Muscle of arm (tissue), 14 donors: ENCODE measurements around the gene SLC25A11. TPM values are rescaled to one million over a fixed set of nuclear protein-coding genes. Genes with fewer than 3 reads are reported as not detected.

Experiments
- DNase-seq: peaks from one replicate; pipeline ENCODE4 v3.0.0-alpha.2; 2013
- long read RNA-seq, 11 donors: transcript quantifications; one replicate each; lab custom pipeline, GENCODE V29; 2026
- polyA plus RNA-seq, 12 donors: library from polyadenylated mRNA; unstranded; fragments of 120-200 nt; gene quantifications; one replicate each; pipeline ENCODE4 v1.2.1, GENCODE V29; 2013; ENCODE audit not compliant: insufficient read length in 12 of 12

Gene SLC25A11
- 10 to 100 TPM in 11 of 12 donors, not detected in 1; 36.3 to 58.0 (median 46.4) TPM for polyA plus RNA-seq
- long read RNA-seq, donor 1, transcript SLC25A11-201 (8 exons, 1,897 nt) = major isoform, 27 of 32 reads
- long read RNA-seq, donor 1, transcript SLC25A11-204 (6 exons, 2,176 nt) = minor isoform, 5 of 32 reads
- long read RNA-seq, donor 1, partial matches to known transcripts = 0 of 32 reads
- long read RNA-seq, donor 1, other reads (novel, unspliced or antisense) = 0 of 32 reads
- long read RNA-seq, donor 2, transcript SLC25A11-201 (8 exons, 1,897 nt) = major isoform, 40 of 97 reads
- long read RNA-seq, donor 2, partial matches to known transcripts = 53 of 97 reads
- long read RNA-seq, donor 2, other reads (novel, unspliced or antisense) = 0 of 97 reads
- long read RNA-seq, donor 3, transcript SLC25A11-201 (8 exons, 1,897 nt) = major isoform, 15 of 48 reads
- long read RNA-seq, donor 3, partial matches to known transcripts = 25 of 48 reads
- long read RNA-seq, donor 3, other reads (novel, unspliced or antisense) = 5 of 48 reads
- long read RNA-seq, donor 4, transcript SLC25A11-201 (8 exons, 1,897 nt) = major isoform, 8 of 23 reads
- long read RNA-seq, donor 4, partial matches to known transcripts = 13 of 23 reads
- long read RNA-seq, donor 4, other reads (novel, unspliced or antisense) = 0 of 23 reads
- long read RNA-seq, donor 5, transcript SLC25A11-201 (8 exons, 1,897 nt) = major isoform, 44 of 55 reads
- long read RNA-seq, donor 5, partial matches to known transcripts = 5 of 55 reads
- long read RNA-seq, donor 5, other reads (novel, unspliced or antisense) = 0 of 55 reads
- long read RNA-seq, donor 6, transcript SLC25A11-201 (8 exons, 1,897 nt) = major isoform, 22 of 23 reads
- long read RNA-seq, donor 6, partial matches to known transcripts = 0 of 23 reads
- long read RNA-seq, donor 6, other reads (novel, unspliced or antisense) = 0 of 23 reads
- long read RNA-seq, donor 7, transcript SLC25A11-201 (8 exons, 1,897 nt) = major isoform, 11 of 13 reads
- long read RNA-seq, donor 7, partial matches to known transcripts = 0 of 13 reads
- long read RNA-seq, donor 7, other reads (novel, unspliced or antisense) = 0 of 13 reads
- long read RNA-seq, donor 8, transcript SLC25A11-201 (8 exons, 1,897 nt) = major isoform, 39 of 42 reads
- long read RNA-seq, donor 8, partial matches to known transcripts = 0 of 42 reads
- long read RNA-seq, donor 8, other reads (novel, unspliced or antisense) = 0 of 42 reads
- long read RNA-seq, donor 9, transcript SLC25A11-201 (8 exons, 1,897 nt) = major isoform, 20 of 21 reads
- long read RNA-seq, donor 9, partial matches to known transcripts = 0 of 21 reads
- long read RNA-seq, donor 9, other reads (novel, unspliced or antisense) = 0 of 21 reads
- long read RNA-seq, donor 10, transcript SLC25A11-201 (8 exons, 1,897 nt) = major isoform, 29 of 33 reads
- long read RNA-seq, donor 10, partial matches to known transcripts = 0 of 33 reads
- long read RNA-seq, donor 10, other reads (novel, unspliced or antisense) = 0 of 33 reads
- long read RNA-seq, donor 11, transcript SLC25A11-201 (8 exons, 1,897 nt) = major isoform, 23 of 25 reads
- long read RNA-seq, donor 11, partial matches to known transcripts = 0 of 25 reads
- long read RNA-seq, donor 11, other reads (novel, unspliced or antisense) = 0 of 25 reads

DNA sequence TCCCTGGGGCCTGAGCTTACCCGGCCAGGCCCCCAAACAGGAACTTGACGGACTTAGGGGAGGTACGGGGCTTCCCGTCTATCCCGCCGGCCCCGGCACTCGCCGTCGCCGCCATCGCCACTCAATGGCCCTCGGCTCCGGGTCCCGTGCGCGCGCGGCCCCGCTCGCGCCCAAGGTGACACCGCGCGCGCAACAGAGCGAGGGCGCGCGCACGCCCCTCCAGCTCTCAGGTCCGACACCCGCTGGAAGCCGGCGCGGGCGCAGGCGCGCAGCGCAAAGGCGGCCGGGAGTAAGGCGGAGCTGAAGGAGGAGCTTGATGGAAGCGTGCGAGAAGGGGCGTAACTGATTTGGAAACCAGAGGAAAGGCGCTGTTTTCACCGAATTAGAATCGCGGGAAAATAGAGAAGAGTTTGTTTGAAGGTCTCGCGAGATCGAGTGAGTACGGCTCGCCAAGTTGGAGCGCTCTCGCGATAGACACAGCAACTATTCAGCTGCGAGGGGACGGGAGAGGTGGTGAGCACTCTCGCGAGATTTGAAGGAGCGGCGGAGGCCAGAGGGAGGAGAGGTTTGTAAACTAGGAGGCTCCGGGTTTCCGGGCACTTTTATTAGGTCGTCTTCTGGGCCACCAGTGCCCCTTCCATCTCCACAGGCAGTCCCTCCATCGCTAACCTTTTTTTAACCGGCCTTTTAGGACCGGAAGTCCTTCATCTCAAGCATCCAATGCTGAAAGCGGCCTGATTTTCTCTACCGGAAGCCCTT is at the start of gene SLC25A11, which contains the start of gene RNF167:
Gene SLC25A11 (minus strand): TSS at position 251 of the 759 bp plus-strand sequence. CDS start 136 bp downstream, at position 115.
Gene RNF167 (plus strand): TSS at position 473 of the 759 bp plus-strand sequence. CDS start 642 bp downstream, outside the sequence.
- DNase-seq = peak; percentile 100

DNA sequence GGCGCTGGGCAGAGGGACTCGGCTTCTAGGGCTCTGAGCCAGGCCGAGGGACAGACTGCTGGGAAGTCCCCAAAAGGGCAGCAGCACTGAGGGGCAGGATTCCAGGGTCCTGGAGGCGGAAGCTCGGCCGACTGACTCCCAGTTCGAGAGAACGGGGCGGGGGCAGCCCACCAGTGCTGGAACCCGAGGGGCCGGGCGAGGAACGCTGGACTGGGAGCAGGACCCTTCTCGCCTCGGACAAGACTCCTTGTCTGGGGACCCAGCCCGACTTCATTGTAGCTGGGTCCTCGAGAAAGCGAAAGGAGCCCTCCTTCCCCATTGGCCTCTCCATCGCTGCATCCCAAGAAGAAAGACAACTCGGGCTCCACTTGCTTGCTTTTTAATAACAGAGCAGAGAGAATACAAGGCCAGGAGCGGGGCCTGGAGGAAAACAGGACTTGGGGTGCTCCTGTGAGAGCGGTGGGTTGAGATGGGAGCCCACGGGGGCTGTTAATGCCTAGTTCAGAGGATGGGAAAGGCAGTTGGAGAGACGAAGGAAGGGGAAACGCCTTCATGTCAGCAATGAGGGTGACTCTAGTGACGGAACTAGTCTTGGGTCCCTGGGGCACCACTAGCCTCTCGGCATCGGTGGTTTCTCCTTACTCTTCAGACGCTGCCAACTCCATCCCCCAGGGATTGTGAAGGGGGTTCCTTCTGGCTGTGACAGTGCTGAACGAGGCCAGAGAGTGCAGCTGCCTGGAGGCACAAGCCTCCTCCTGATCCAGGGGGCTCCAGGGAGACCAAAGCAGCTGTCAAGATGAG is 48.1 kb upstream of the SLC25A11 start:
- peak; percentile 45 for DNase-seq

GRCh38 chr17:4986951-4987766 is 47.3 kb upstream of the SLC25A11 start, which contains the start of gene CAMTA2:
CAMTA2 (minus strand) TSS chr17:4987675; CDS start chr17:4986222, 1,453 bp downstream.
- DNase-seq = peak; percentile 84

DNA sequence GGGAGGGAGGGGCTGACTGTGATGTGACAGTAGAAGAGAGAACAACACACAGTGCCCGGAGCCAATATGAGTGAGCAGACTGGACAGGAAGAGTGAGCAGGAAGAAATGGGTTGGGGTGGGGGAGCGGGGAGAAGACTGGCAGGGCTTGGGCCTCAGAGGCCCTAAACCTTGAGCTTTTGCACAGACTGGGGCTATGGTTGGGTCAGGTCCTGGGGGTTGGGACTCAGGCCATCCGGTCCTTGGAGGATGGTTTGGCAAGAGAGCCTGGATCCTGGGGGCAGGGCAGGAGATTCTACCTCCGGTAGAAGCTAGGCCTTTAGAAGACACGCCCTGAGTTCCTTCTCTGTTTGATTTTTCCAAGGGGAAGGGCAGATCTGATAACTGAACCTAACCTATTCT is 46.6 kb upstream of the SLC25A11 start:
- DNase-seq = no peak

- no peak for DNase-seq
Measured at GRCh38 chr17:4982305-4982704, 42.5 kb upstream of the SLC25A11 start.

- DNase-seq = peak; percentile 67
Measured at GRCh38 chr17:4980644-4981216, 40.9 kb upstream of the SLC25A11 start.

DNA sequence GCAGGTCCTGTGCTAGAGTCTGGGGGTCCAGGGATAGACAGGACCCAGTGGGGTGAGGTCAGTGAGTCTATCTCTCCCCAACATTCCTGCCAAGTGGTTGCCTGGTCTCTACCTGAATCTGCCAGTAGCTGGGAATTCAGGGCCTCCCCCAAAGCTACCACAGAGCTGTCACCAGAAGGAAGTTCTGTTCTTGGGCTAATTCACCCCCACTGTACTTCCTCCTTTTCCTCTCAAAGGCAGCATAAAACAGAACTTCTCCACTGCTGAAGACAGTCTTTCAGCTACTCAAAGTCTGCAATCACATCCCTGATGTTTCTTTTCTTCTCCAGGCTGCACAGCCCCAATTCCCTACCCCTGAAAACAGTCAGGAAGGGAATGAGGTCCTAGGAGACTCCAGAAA is 38.9 kb upstream of the SLC25A11 start:
- no peak for DNase-seq

GRCh38 chr17:4974115-4974670 is 34.3 kb upstream of the SLC25A11 start:
- no peak for DNase-seq

- DNase-seq = no peak
Measured at GRCh38 chr17:4973256-4974114, 33.6 kb upstream of the SLC25A11 start.

DNA sequence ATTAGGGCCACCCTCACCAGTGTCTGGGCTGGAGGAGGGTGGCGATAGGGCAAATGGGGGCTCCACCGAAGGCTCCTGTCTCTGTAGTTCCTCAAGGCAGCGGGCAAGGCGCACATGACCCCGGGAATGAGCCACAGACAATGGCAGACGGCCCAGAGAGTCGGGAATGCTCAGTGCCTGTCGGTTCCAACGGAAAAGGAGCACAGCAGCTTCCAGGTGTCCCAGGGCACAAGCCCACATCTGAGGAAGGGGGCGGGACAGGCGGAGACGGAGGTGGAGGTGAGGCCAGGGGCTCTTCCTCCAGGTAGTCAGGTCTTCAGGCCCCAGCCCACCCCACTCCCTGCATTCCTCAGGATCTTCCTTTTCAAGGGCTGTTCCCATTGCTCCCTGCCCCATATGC is 32.9 kb upstream of the SLC25A11 start:
- no peak for DNase-seq

DNA sequence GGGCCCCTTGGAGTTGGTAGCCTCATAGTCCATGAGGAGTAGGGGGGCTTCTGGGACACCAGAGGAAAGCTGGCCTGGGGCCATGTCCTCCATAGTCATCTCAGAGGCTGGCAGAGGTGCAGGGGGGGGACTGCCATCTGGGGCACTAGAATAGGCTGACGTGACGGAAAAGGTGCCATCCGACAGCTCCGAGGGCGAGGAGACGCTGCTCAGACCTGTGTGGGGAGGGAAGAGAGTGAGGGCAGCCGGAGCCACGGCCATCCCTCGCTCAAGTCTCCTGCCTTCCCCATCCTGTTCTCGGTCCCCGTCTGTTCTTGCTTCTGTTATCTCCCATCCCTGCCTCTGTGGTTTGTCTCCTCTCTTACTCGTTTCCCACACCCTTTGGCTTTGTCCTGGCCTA is 32.5 kb upstream of the SLC25A11 start:
- DNase-seq = no peak

DNA sequence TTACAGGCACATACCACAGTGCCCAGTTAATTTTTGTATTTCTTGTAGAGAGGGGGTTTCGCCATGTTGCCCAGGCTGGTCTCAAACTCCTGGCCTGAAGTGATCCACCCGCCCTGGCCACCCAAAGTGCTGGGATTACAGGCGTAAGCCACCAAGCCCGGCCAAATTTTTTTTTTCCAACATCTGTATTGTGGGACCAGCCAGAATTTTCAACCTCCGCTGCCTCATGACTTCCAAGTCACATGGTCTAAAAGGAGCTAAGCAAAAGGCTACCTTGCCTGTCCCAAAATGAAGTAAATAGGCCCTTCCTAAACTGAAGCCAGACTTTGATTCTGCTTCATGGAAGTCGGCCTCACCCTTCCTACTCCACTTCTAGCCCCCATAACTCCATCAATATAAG is 32.0 kb upstream of the SLC25A11 start:
- DNase-seq = no peak

GRCh38 chr17:4970273-4970672 is 30.4 kb upstream of the SLC25A11 start:
- no peak for DNase-seq

GRCh38 chr17:4969551-4970173 is 29.8 kb upstream of the SLC25A11 start:
- DNase-seq = no peak

GRCh38 chr17:4969047-4969550 is 29.3 kb upstream of the SLC25A11 start:
- no peak for DNase-seq
